HG02870 (cell line): ENCODE measurements around the gene PHF21B.
"Not testable (repeated sequence)": the region's sequence is repeated elsewhere in the genome, so short reads cannot be mapped to it uniquely, and the experiment has no call there.

Source experiments
- ATAC-seq: cut with Tn5 transposase; IDR thresholded peaks from one replicate; pipeline ENCODE4 v1.9.1; 2021; ENCODE audit warnings: mild to moderate bottlenecking, moderate library complexity; ENCODE audit not compliant: unreplicated experiment

The PHF21B gene

GRCh38 chr22:44921766-44922165 is 88.0 kb downstream of the PHF21B start:
- ATAC-seq, result not testable (repeated sequence)

DNA sequence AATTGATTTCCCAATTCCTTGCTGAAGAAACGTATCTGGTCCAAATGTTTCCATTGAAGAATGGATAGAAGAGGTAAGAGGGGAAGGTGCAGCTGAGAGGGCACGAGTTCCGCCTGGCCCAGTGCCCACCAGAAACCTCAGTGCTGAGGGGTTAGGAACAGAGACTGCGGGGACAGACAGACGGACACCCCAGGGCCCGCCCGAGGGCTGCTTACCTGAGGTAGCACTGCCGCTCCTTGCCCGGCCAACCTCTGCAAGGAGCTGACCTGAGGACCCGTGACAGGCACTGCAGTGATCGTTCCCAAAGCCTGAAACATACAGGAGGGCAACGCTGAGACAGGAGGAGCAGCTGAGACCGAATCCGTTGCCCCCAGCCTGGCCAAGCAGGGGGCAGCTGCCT is 89.6 kb downstream of the PHF21B start:
- ATAC-seq, result no peak

DNA sequence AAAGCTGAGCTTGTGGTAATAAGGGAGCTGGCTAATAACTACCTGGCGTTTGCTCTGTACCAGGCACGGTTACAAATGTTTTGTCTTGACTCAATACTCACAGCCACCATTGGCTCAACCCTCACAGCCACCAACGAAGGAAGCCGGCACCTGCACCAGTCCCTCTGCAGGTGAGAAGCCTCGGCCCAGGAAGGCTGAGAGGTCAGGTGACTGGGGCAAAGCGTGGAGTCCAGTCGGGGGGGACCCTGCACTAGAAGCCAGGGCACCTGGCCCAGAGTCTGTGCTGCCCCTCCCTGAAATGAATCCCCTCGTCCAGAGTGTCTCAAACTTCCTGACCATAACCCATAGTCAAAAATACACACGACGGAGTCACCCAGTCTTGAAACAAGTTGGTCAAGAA is 90.1 kb downstream of the PHF21B start:
- no peak for ATAC-seq

DNA sequence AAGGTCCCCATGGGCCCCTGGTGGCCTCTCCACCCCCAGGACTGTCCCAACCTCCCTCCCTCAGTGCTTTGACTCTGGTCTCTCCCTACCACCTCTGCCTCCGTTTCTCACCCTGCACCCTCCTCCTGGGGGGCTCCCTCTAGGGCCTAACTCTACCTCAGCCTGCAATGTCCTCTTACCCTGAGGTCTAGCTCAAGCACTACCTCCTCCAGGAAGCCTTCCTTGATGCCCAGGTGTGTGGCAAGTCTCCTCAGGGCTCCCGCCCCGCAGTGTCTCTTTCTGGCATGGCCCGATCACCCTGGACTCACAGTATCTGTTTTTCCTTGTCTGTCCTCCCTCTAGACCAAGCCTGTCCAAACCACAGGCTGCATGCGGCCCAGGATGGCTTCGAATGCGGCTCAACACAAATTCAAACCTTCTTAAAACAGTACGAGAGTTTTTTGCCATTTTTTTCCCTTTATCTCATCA is 90.8 kb downstream of the PHF21B start:
- ATAC-seq, result no peak

GRCh38 chr22:44918166-44918924 is 91.5 kb downstream of the PHF21B start:
- ATAC-seq, result no peak

GRCh38 chr22:44917372-44918165 is 92.2 kb downstream of the PHF21B start:
- no peak for ATAC-seq

GRCh38 chr22:44916281-44917231 is 93.2 kb downstream of the PHF21B start:
- ATAC-seq, result no peak

DNA sequence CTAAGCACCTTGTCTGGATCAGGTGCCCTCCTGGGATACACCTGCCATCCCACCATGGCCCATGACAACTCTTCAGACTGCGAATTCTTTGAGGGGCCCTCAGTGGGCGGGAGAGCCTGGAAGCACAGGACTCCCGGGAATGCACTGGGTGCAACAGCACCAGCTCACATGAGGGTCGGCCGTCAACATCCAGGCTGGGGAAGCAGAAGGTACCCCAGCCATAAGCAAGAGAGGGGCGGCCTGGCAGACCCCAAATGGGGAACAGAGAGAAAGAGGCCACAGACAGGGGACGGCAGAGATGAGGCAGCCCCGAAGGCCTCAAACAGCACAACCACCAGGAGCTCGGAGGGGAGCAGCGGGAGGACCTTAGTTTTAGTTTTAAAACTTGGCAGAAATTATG is 94.4 kb downstream of the PHF21B start:
- ATAC-seq, result no peak

DNA sequence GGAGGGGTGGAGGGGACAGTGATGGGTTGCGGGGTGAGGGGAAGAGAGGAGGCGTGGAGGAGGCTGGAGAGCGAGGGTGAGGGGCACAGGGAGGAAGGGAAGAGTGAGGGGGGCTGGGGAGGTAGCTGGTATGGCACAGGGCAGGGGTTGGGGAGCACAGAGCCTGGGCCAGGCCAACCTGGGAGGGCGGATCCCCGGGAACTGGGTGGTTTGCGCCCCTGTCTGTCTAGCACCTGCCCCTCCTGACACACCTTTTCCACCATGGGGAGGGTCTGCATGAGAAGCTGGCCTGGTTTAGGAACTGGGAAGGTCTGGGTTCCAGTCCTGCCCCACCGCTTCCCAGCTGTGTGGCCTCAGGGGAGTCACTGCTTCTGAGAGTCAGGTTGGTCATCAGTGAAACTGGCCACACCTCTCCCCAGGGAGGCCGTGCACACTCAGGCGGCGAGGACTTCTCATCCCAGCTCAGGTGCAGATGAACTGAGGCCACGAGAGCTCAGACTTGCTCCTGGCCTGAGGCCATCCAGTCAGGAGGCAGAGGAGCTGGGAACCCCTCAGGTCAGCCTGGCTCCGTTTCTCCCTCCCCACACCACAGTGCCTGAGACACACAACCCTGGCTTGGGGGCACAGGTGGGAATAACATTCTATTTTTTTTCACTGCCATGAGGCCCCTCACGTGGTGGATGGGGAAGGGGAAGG is 95.6 kb downstream of the PHF21B start:
- ATAC-seq, result no peak

GRCh38 chr22:44913198-44913983 is 96.4 kb downstream of the PHF21B start:
- no peak for ATAC-seq

- no peak for ATAC-seq
These were observed 100.6 kb downstream of the PHF21B start for GRCh38 chr22:44909241-44909640.

DNA sequence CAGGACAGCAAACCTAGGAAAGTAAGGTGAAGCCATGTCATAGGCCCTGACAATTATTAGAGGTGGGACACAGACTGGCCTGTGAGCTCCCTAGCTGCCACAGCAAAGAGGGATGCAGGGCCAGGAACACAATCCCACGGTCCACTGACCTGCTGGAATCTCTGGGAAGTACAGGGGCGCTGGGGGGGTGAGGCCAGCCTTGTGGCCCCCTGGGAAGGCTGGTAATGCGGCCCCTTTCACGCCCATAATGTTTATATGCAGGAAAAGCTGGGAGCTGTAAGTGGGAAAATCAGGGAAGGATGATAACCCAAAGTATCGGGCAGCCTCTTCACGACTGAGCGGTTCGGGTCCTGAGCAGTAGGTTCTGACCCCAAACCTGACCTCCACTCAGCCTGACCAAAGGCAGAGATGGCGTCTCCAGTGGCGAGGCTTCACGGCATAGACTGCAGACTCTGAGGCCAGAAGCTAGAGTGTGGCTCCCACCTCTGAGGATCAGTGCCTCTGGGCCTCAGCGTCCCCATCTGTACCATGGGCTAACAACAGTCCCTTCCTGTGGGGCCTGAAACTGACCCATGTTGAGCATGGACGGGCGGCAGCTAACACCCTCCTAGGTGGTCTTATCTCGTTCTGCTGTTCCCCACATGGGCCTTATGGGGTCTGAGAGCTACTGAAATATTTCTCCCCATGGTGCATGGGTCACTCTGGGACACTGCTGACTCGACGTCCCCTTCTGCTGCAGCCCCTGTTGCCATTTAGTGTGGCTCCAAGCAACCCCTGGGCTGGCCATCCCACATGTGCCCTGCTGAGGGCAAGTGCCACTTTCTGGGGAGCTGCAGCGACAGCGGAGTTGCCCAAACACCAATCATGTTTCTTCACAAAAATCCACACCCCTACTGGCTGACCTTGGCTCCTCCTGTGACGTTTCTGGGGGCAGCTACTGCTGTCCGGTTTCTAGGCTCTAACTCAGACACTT is 101.8 kb downstream of the PHF21B start:
- no peak for ATAC-seq

DNA sequence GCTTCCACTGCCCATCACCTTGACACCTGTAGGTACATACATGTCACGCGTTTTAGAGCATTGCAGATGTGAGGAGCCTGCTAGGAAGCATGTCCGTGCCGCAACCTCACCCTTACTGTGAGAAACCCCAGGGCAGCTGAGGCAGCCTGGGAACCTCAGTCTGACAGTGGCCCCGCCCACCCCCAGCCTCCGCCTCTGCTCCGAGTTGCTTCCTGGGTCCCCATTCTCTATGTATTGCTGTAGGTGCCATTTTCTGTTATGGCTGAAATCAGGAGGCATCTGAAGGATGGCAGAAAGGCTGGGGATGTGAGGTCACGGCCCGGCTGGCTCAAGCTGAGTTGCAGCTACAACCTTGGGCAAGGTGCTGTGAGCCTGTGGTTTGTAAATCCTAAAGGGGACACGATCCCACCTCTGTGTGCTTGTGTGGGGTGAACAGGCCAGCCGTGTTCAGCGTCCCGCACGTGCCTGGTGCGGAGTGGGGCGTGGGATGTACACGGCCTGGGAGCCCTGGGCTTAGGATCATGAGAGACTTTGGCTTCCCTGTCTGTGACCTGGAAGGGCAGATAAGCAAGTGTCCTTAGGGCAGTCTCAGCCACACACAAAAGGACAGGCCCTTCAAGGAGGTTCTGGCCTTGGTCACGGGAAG is 102.7 kb downstream of the PHF21B start:
- ATAC-seq, result no peak

GRCh38 chr22:44906248-44906936 is 103.4 kb downstream of the PHF21B start:
- no peak for ATAC-seq

GRCh38 chr22:44904492-44905152 is 105.2 kb downstream of the PHF21B start:
- ATAC-seq, result not testable (repeated sequence)

- ATAC-seq, result not testable (repeated sequence)
These were observed 106.6 kb downstream of the PHF21B start for GRCh38 chr22:44903164-44903563.

DNA sequence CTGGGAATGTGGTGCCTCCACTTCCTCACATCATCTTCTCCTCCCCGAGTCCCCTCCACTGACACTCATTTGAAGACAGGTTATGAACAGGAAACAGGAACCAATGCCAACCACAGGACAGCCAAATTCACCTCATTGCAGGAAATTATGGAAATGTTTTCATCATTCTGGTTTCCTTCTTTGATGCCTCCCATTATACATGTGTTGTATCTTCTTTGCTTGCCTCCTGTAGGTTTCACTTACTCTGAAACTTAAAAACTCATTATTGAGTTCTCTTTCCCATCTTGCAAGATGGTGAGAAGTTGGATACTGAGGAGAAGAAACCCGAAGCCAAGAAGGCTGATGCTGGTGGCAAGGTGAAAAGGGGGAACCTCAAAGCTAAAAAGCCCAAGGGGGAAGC is 108.5 kb downstream of the PHF21B start:
- no peak for ATAC-seq
